AG09309 (cell line): Measurements from ENCODE around the gene CCNJL.

ENCODE experiments used
- DNase-seq: peaks from one replicate; pipeline ENCODE4 v3.0.0-alpha.2; 2010; ENCODE audit warnings: low read depth
- H3K4me3 ChIP-seq: 2 replicates; pipeline ENCODE4 v1.5.1; 2011; ENCODE audit warnings: mild to moderate bottlenecking, low read depth, low read length, moderate library complexity; ENCODE audit not compliant: control insufficient read depth
- CTCF ChIP-seq: IDR thresholded peaks from 2 replicates; pipeline ENCODE4 v1.5.1; 2011; ENCODE audit warnings: mild to moderate bottlenecking, low read depth, low read length, inconsistent platforms; ENCODE audit not compliant: insufficient read depth, control insufficient read depth; ENCODE audit errors: missing control alignments

CCNJL gene

GRCh38 chr5:160221082-160221481 lies 91.3 kb downstream of the CCNJL start:
- DNase-seq, result no peak
- H3K4me3 ChIP-seq, result no peak overlapping the region
- no peak for TF ChIP-seq CTCF

- no peak for TF ChIP-seq CTCF
- no peak overlapping the region for H3K4me3 ChIP-seq
- no peak for DNase-seq
Observed at GRCh38 chr5:160219356-160219755, 93.0 kb downstream of the CCNJL start.

GRCh38 chr5:160213537-160213936 lies 98.8 kb downstream of the CCNJL start:
- H3K4me3 ChIP-seq, result no peak overlapping the region
- no peak for TF ChIP-seq CTCF
- DNase-seq, result no peak

GRCh38 chr5:160211352-160211751 lies 101.0 kb downstream of the CCNJL start:
- H3K4me3 ChIP-seq, result no peak overlapping the region
- no peak for TF ChIP-seq CTCF
- no peak for DNase-seq

GRCh38 chr5:160210606-160211005 lies 101.8 kb downstream of the CCNJL start:
- H3K4me3 ChIP-seq, result no peak overlapping the region
- no peak for DNase-seq
- no peak for TF ChIP-seq CTCF

GRCh38 chr5:160209917-160210316 lies 102.4 kb downstream of the CCNJL start:
- no peak for TF ChIP-seq CTCF
- no peak for DNase-seq
- H3K4me3 ChIP-seq, result no peak overlapping the region

GRCh38 chr5:160207061-160207460 lies 105.3 kb downstream of the CCNJL start:
- TF ChIP-seq CTCF, result no peak
- no peak overlapping the region for H3K4me3 ChIP-seq
- DNase-seq, result no peak
